Measurements from ENCODE around the gene CHRM3.

Gene CHRM3

GRCh38 chr1:239417986-239418640, 31.7 kb downstream of the CHRM3 start:
- no peak for TF ChIP-seq ZFX (IDR thresholded peaks at IDR 0.05)
- TF ChIP-seq, protein P1, sequence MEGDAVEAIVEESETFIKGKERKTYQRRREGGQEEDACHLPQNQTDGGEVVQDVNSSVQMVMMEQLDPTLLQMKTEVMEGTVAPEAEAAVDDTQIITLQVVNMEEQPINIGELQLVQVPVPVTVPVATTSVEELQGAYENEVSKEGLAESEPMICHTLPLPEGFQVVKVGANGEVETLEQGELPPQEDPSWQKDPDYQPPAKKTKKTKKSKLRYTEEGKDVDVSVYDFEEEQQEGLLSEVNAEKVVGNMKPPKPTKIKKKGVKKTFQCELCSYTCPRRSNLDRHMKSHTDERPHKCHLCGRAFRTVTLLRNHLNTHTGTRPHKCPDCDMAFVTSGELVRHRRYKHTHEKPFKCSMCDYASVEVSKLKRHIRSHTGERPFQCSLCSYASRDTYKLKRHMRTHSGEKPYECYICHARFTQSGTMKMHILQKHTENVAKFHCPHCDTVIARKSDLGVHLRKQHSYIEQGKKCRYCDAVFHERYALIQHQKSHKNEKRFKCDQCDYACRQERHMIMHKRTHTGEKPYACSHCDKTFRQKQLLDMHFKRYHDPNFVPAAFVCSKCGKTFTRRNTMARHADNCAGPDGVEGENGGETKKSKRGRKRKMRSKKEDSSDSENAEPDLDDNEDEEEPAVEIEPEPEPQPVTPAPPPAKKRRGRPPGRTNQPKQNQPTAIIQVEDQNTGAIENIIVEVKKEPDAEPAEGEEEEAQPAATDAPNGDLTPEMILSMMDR (conservative IDR thresholded peaks at IDR 0.05): no peak
- no peak overlapping the region for H3K27ac ChIP-seq

- no peak overlapping the region for H3K27ac ChIP-seq
- TF ChIP-seq ZFX (IDR thresholded peaks at IDR 0.05): no peak
- TF ChIP-seq, protein P1 (conservative IDR thresholded peaks at IDR 0.05): no peak
Observed at GRCh38 chr1:239418681-239419080, 32.3 kb downstream of the CHRM3 start.

DNA sequence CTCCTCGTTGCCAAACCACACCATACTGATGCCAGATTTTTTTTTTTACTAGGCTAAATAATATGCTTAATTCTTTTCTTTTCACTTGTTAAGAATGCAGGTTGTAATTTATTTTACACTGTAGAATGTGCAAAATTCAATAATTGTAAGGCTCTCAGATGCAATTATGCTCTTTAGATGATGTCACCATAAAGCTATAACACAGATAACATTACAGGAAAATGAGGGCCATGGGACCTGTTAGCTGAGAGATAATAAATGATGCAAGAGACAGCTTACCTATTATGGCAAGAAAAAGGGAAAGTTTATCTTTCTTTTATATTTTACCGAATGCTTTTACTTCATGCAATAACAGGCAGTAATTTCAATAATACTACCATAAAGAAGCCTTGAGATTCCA, 35.4 kb downstream of the CHRM3 start:
- TF ChIP-seq ZFX (IDR thresholded peaks at IDR 0.05): no peak
- TF ChIP-seq, protein P1 (conservative IDR thresholded peaks at IDR 0.05): no peak
- H3K27ac ChIP-seq: no peak overlapping the region

DNA sequence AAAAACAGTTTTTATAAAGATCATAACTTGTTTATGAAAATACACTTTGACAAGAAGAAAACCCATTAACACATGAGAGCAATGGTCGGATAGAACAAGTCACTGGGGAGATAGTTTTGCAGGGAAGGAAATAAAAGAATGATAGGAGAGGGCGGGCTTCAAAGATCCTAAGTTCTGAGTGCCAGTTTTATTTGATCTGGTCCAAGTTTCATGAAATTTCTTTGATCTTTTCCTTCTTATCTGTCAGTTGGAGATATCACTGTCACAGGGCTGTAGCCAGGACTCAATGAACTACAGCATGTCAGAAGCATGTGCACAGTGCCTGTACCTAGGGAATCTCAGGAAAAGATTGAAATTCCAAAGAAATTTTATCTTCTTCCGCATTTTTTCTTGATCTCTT, 36.5 kb downstream of the CHRM3 start:
- TF ChIP-seq, protein P1 (conservative IDR thresholded peaks at IDR 0.05): no peak
- TF ChIP-seq ZFX (IDR thresholded peaks at IDR 0.05): no peak
- no peak overlapping the region for H3K27ac ChIP-seq

GRCh38 chr1:239426821-239427475, 40.6 kb downstream of the CHRM3 start:
- TF ChIP-seq ZFX (IDR thresholded peaks at IDR 0.05): no peak
- TF ChIP-seq, protein P1 (conservative IDR thresholded peaks at IDR 0.05): no peak
- no peak overlapping the region for H3K27ac ChIP-seq

- no peak for TF ChIP-seq ZFX (IDR thresholded peaks at IDR 0.05)
- TF ChIP-seq, protein P1 (conservative IDR thresholded peaks at IDR 0.05): no peak
- H3K27ac ChIP-seq: no peak overlapping the region
Observed at GRCh38 chr1:239427712-239428111, 41.3 kb downstream of the CHRM3 start.

DNA sequence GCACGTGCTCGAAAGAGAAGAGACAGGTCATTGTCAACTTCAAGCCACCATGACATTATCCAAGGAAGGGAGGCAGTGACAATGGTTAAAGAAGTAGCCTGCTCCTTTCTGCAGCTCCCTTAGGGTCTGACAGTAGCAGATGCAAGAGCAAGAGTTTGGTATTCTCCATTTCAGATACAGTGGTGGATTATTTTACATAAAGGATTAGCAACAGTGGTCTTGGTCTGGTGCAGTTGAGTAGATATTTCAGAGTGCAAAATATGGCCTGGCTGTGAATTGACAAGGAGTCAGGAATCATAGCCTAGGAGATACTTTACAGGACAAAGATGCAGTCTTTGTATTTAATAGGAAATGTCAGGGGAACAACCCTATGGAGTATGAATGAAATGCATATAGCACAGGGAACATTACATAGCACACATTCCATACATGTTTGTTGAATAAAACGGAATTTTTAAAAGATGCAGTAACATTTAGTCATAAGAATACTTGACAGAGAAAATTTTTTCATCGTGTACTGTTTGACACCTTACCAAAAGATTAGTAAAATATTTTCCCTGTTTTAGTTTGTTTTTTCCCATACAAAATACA, 41.8 kb downstream of the CHRM3 start:
- no peak overlapping the region for H3K27ac ChIP-seq
- TF ChIP-seq ZFX (IDR thresholded peaks at IDR 0.05): no peak
- TF ChIP-seq, protein P1 (conservative IDR thresholded peaks at IDR 0.05): no peak

All from C4-2B (cell line).